ENCODE results near the gene TSSK1B. TPM values are rescaled to one million over a fixed set of nuclear protein-coding genes. Genes with fewer than 3 reads are reported as not detected.
"Not testable (repeated sequence)": the region's sequence is repeated elsewhere in the genome, so short reads cannot be mapped to it uniquely, and the experiment has no call there.

Gene TSSK1B
- total and polyA plus RNA-seq, 2 experiments from 2014 or later: 0.52 TPM; not detected in 1

GRCh38 chr5:113474100-113474728, 39.4 kb upstream of the TSSK1B start (continued):
- TF ChIP-seq CTCF (conservative IDR thresholded peaks at IDR 0.05; ENCODE audit: low read depth in 2 of 2): no peak
- TF ChIP-seq POLR2AphosphoS5 (IDR thresholded peaks at IDR 0.05; ENCODE audit: low read depth): no peak
- TF ChIP-seq CREB1 (CRISPR knock-in tag; IDR thresholded peaks at IDR 0.05; ENCODE audit: low read depth): no peak
- no peak for TF ChIP-seq NANOG (IDR thresholded peaks at IDR 0.05; ENCODE audit: borderline replicate concordance)

DNA sequence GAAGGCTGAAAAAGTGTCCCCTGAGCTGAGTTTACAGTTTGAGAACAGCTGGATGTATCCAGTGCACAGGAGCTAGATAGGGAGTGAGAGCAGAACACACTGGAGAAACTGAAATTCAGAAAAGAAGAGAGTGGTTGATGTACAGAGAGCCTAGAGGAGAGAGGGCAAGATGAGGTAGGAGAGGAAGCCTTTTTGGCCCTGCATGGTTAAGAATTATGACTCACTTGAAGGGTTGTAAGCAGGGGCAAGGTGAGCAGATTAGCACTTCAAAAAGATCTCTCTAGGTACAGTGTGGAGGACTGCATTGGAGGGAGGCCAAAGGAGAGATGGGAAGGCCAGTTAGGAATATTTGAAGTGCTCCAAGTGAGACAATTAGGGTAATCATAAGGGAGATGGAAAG, 28.2 kb upstream of the TSSK1B start:
- DNase-seq (ENCODE audit: low spot score): no peak
- no peak for ATAC-seq
- TF ChIP-seq CREB1 (CRISPR knock-in tag; IDR thresholded peaks at IDR 0.05; ENCODE audit: low read depth) (no peak), JUNB (IDR thresholded peaks at IDR 0.05; ENCODE audit: unreplicated experiment) (no peak), POLR2AphosphoS5 (IDR thresholded peaks at IDR 0.05; ENCODE audit: low read depth) (no peak), NANOG (IDR thresholded peaks at IDR 0.05; ENCODE audit: borderline replicate concordance) (no peak), ZNF462 (CRISPR knock-in tag; IDR thresholded peaks at IDR 0.05) (no peak)
- TF ChIP-seq, protein P1, sequence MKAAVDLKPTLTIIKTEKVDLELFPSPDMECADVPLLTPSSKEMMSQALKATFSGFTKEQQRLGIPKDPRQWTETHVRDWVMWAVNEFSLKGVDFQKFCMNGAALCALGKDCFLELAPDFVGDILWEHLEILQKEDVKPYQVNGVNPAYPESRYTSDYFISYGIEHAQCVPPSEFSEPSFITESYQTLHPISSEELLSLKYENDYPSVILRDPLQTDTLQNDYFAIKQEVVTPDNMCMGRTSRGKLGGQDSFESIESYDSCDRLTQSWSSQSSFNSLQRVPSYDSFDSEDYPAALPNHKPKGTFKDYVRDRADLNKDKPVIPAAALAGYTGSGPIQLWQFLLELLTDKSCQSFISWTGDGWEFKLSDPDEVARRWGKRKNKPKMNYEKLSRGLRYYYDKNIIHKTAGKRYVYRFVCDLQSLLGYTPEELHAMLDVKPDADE (IDR thresholded peaks at IDR 0.05): no peak
- no peaks in the 10 kb centered on the region for H3K27me3 ChIP-seq (ENCODE audit: insufficient read depth)
- H3K4me2 ChIP-seq: no peak overlapping the region
- H3K36me3 ChIP-seq (ENCODE audit: insufficient read depth): no peaks in the 10 kb centered on the region
- H4K20me1 ChIP-seq (replicated peaks; ENCODE audit: insufficient read depth): no peaks in the 10 kb centered on the region
- H3K27ac ChIP-seq (ENCODE audit: low read depth): no peak overlapping the region
- no peak overlapping the region for H3K4me3 ChIP-seq
- Mint-ChIP-seq H3K4me3 (no peak overlapping the region), H3K27ac (no peak overlapping the region), H3K36me3 (ENCODE audit: low read depth) (no peaks in the 10 kb centered on the region), H3K4me1 (peaks cover 4% of the 10 kb centered on the region; the same call in 1 of the 3 replicates), H3K27me3 (ENCODE audit: insufficient read depth, low read depth, poor library complexity) (peaks cover 1% of the 10 kb centered on the region), H3K9me3 (no peaks in the 10 kb centered on the region)
- no peaks in the 10 kb centered on the region for H3F3A ChIP-seq (replicated peaks; ENCODE audit: low read depth)
- 0 out of 2 replicates have a peak, but pooled peaks cover 2% of the 10 kb centered on the region for H3K9me2 ChIP-seq (ENCODE audit: insufficient read depth)
- H3K79me2 ChIP-seq (replicated peaks; ENCODE audit: insufficient read depth): no peaks in the 10 kb centered on the region
- no peak overlapping the region for H2AFZ ChIP-seq
- H3K4me1 ChIP-seq (ENCODE audit: insufficient read depth): no peaks in the 10 kb centered on the region

DNA sequence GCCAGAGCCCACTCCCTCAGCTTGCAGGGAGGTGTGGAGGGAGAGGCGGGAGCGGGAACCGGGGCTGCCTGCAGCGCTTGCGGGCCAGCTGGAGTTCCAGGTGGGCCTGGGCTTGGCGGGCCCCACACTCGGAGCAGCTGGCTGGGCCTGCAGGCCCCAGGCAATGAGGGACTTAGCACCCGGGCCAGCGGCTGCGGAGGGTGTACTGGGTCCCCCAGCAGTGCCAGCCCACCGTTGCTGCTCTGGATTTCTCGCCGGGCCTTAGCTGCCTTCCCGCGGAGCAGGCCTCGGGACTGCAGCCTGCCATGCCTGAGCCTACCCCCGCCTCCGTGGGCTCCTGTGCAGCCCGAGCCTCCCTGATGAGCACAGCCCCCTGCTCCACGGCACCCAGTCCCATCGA, 22.3 kb upstream of the TSSK1B start:
- not testable (repeated sequence) for H3K27ac ChIP-seq (ENCODE audit: low read depth); H4K20me1 ChIP-seq (replicated peaks; ENCODE audit: insufficient read depth); H3K4me3 ChIP-seq; H3K27me3 ChIP-seq (ENCODE audit: insufficient read depth); H3K79me2 ChIP-seq (replicated peaks; ENCODE audit: insufficient read depth); H3F3A ChIP-seq (replicated peaks; ENCODE audit: low read depth); ATAC-seq; H3K27ac Mint-ChIP-seq; H2AFZ ChIP-seq; H3K9me2 ChIP-seq (ENCODE audit: insufficient read depth); H3K4me2 ChIP-seq; H3K4me3 Mint-ChIP-seq; H3K36me3 ChIP-seq (ENCODE audit: insufficient read depth); H3K36me3 Mint-ChIP-seq (ENCODE audit: low read depth); DNase-seq (ENCODE audit: low spot score); H3K27me3 Mint-ChIP-seq (ENCODE audit: insufficient read depth, low read depth, poor library complexity); H3K9me3 Mint-ChIP-seq; H3K4me1 Mint-ChIP-seq; H3K4me1 ChIP-seq (ENCODE audit: insufficient read depth)

All from GM23338 (cell line).